Smooth muscle cell (in vitro differentiated cells): ENCODE data around the gene WNT5B. TPM values are rescaled to one million over a fixed set of nuclear protein-coding genes. Genes with fewer than 3 reads are reported as not detected.

ENCODE experiments used
- DNase-seq: peaks from one replicate; lab custom pipeline; 2025; ENCODE audit not compliant: unreplicated experiment; lab: John Stamatoyannopoulos, UW
- H2AFZ ChIP-seq: fragments of 200-600 bp; sonication (generic); 2 replicates; pipeline ENCODE4 v1.6.0; 2016; ENCODE audit warnings: antibody characterized with exemption, low read depth, mild to moderate bottlenecking
- H3F3A ChIP-seq: fragments of 200-600 bp; sonication (generic); 2 replicates; pipeline ENCODE4 v1.6.0; 2017; ENCODE audit warnings: antibody characterized with exemption, low read depth
- H3K27ac ChIP-seq: fragments of 200-600 bp; sonication (generic); 2 replicates; pipeline ENCODE4 v1.5.1; 2016; ENCODE audit warnings: low read depth, mild to moderate bottlenecking
- H3K27me3 ChIP-seq: fragments of 200-600 bp; sonication (generic); 2 replicates; pipeline ENCODE4 v1.6.1; 2016; ENCODE audit warnings: low read depth, mild to moderate bottlenecking
- H3K36me3 ChIP-seq: fragments of 200-600 bp; sonication (generic); 2 replicates; pipeline ENCODE4 v1.5.1; 2016; ENCODE audit warnings: low read depth
- H3K4me1 ChIP-seq: fragments of 200-600 bp; sonication (generic); 2 replicates; pipeline ENCODE4 v1.5.1; 2016; ENCODE audit warnings: low read depth
- H3K4me2 ChIP-seq: fragments of 200-600 bp; sonication (generic); 2 replicates; pipeline ENCODE4 v1.6.0; 2016; ENCODE audit warnings: mild to moderate bottlenecking
- H3K4me3 ChIP-seq: fragments of 200-600 bp; sonication (generic); 2 replicates; pipeline ENCODE4 v1.5.1; 2016; ENCODE audit warnings: mild to moderate bottlenecking
- H3K79me2 ChIP-seq: fragments of 200-600 bp; sonication (generic); 2 replicates; pipeline ENCODE4 v1.6.0; 2016; ENCODE audit warnings: low read depth, mild to moderate bottlenecking
- H3K9ac ChIP-seq: fragments of 200-600 bp; sonication (generic); 2 replicates; pipeline ENCODE4 v1.6.0; 2016; ENCODE audit warnings: low read depth
- H3K9me3 ChIP-seq: fragments of 200-600 bp; sonication (generic); replicated peaks from 2 replicates; pipeline ENCODE4 v1.5.1; 2016; ENCODE audit warnings: low read depth
- H4K20me1 ChIP-seq: fragments of 200-600 bp; sonication (generic); 2 replicates; pipeline ENCODE4 v1.6.0; 2016; ENCODE audit warnings: low read depth
- WGBS: methylation state at CpG from one replicate; pipeline ENCODE4 v1.1.7; 2016; ENCODE audit warnings: low lambda C conversion rate; 5-methylcytosine and 5-hydroxymethylcytosine counted together
- polyA plus RNA-seq: library from polyadenylated mRNA; unstranded; fragments of >200 nt; fragmentation: Nextera tagmentation; extraction: Ambion mirVana; gene quantifications from 2 replicates; pipeline ENCODE4 v1.2.1, GENCODE V29; 2016
- total RNA-seq: library from RNA; depleted of rRNA; stranded (reverse); fragments of >200 nt; gene quantifications from 2 replicates; pipeline ENCODE4 v1.2.3, GENCODE V29; 2014
- TF ChIP-seq, protein P1 (sequence below): fragments of 200-600 bp; sonication (generic); IDR thresholded peaks from 2 replicates; pipeline ENCODE4 v1.5.1; 2017; ENCODE audit warnings: borderline replicate concordance, mild to moderate bottlenecking, antibody characterized with exemption; ENCODE audit not compliant: insufficient read depth, poor library complexity, severe bottlenecking

The WNT5B gene
- total RNA-seq (8.4 and 11.5 TPM in 2 replicates), polyA plus RNA-seq (31.7 and 39.7 TPM in 2 replicates)

- no peak for DNase-seq
- Histone ChIP-seq H3K27ac (no peak within 1 kb of the TSS), H3K27me3 (peaks cover 38% of the 10 kb centered on the region), H4K20me1 (peaks cover 38% of the 10 kb centered on the region), H3K4me1 (peaks cover 27% of the 10 kb centered on the region), H3K79me2 (no peaks in the 10 kb centered on the region), H3K4me3 (peak within 1 kb of the TSS; percentile 53), H3K9ac (no peak within 1 kb of the TSS), H3K36me3 (no peaks in the 10 kb centered on the region), H3F3A (no peaks in the 10 kb centered on the region), H3K4me2 (peak within 1 kb of the TSS; percentile 90), H3K9me3 (no peaks in the 10 kb centered on the region), H2AFZ (no peak within 1 kb of the TSS)
- TF ChIP-seq, protein P1, sequence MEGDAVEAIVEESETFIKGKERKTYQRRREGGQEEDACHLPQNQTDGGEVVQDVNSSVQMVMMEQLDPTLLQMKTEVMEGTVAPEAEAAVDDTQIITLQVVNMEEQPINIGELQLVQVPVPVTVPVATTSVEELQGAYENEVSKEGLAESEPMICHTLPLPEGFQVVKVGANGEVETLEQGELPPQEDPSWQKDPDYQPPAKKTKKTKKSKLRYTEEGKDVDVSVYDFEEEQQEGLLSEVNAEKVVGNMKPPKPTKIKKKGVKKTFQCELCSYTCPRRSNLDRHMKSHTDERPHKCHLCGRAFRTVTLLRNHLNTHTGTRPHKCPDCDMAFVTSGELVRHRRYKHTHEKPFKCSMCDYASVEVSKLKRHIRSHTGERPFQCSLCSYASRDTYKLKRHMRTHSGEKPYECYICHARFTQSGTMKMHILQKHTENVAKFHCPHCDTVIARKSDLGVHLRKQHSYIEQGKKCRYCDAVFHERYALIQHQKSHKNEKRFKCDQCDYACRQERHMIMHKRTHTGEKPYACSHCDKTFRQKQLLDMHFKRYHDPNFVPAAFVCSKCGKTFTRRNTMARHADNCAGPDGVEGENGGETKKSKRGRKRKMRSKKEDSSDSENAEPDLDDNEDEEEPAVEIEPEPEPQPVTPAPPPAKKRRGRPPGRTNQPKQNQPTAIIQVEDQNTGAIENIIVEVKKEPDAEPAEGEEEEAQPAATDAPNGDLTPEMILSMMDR, result no peak
- 15% methylated on average over 17 of the region's 17 CpGs for WGBS
Measured at GRCh38 chr12:1628666-1629337, at the start of gene WNT5B. Gene WNT5B, plus strand, starts transcription at chr12:1629231. Its CDS starts 2,124 bp downstream, at chr12:1631355.

DNA sequence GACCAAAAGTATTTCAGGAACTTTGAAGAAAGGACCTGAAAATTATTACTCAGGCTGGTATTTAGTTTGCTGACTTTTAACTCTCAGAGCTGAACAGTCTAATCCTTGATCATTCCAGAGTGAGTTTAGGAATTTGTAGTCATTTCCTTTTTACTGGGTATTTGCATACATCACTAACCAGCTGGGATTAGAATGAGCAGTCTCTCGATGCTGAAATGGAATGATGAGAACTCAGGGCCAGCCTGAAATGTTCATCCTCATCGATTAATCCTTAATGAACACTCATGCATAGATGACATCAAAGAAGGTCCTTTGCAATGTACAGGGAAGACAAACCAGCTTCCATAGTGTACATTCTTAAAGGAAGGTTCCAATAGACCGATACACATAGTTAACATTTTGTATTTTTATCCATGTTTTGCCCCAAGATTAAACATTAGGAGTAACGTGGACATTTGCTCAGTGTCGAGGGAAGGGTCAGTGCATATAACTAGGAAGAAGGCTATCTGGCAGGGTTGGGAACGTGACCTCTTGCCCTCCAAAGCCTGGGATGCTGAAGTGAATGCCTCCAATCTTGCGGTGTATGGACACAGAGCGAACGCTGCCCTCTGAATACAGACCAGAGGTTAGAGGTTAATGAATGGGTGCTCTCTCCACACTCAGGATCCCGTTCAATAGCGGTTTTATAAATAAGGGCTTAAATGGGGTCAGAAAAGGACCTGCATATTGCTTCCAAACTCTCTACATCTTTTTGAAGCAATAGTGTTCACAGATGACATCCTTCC, 49.2 kb upstream of the WNT5B start:
- Histone ChIP-seq H3K4me1 (peaks cover 71% of the 10 kb centered on the region), H3F3A (peaks cover 16% of the 10 kb centered on the region), H3K9ac (no peak overlapping the region), H3K27me3 (peaks cover 7% of the 10 kb centered on the region), H4K20me1 (peaks cover 82% of the 10 kb centered on the region), H2AFZ (no peak overlapping the region), H3K27ac (no peak overlapping the region), H3K79me2 (no peaks in the 10 kb centered on the region), H3K4me3 (no peak overlapping the region), H3K4me2 (peak overlapping the region; percentile 19), H3K9me3 (no peaks in the 10 kb centered on the region), H3K36me3 (no peaks in the 10 kb centered on the region)
- DNase-seq, result no peak
- WGBS, result 81% methylated on average over 11 of the region's 11 CpGs
- TF ChIP-seq, protein P1, result no peak

- Histone ChIP-seq H2AFZ (no peak overlapping the region), H3K9ac (no peak overlapping the region), H3K9me3 (no peaks in the 10 kb centered on the region), H3K27me3 (peaks cover 7% of the 10 kb centered on the region), H3F3A (peaks cover 12% of the 10 kb centered on the region), H3K36me3 (no peaks in the 10 kb centered on the region), H3K27ac (no peak overlapping the region), H3K79me2 (no peaks in the 10 kb centered on the region), H3K4me3 (no peak overlapping the region), H3K4me2 (no peak overlapping the region), H4K20me1 (peaks cover 77% of the 10 kb centered on the region), H3K4me1 (peaks cover 64% of the 10 kb centered on the region)
- no peak for DNase-seq
- TF ChIP-seq, protein P1, result no peak
- WGBS, result 61% methylated on average over 3 of the region's 3 CpGs
Measured at GRCh38 chr12:1580526-1580925, 48.5 kb upstream of the WNT5B start.
